NCI-H2171 (cell line): ENCODE results near the gene RAB11FIP5.
"Not testable (repeated sequence)": the region's sequence is repeated elsewhere in the genome, so short reads cannot be mapped to it uniquely, and the experiment has no call there.

ENCODE experiments used
- DNase-seq: peaks from one replicate; lab custom pipeline; 2025; lab: John Stamatoyannopoulos, UW

The RAB11FIP5 gene

DNA sequence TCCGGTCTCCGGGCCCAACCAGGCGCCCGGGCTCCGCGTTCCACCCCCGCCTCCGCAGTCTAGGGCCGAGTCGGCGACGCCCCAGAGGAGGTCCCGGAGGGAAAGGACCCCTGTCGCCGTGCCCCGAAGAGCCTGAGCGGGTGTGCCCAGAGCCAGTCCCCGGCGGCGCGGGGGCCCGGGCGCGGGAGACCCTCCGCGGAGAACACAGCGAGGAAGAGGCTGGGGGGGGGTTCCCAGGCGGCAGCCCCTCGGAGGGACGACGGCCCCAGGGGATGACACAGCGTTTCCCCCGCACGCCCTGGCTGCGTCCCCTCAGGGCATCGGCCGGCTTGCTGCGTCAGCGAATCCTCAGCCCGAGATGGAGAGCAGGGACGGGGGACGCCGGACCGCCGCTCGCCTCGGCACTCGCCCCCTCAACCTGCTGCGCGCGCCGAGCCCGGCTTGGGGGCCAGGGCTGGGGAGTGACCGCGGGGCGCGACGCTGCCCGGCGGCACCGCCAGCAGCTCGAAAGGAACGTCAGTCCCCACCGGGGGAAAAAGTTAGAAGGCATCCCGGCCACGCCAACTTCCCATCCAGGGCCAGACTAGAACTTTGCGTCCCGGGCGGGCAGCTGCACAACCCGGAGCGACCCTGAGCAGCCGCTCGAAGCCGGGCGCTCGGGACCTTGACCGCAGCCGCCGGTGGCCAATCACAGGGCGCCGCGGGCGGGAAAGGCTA, 41.9 kb downstream of the RAB11FIP5 start:
- peak; percentile 24 for DNase-seq

GRCh38 chr2:73069855-73070642, 42.7 kb downstream of the RAB11FIP5 start:
- DNase-seq: no peak

GRCh38 chr2:73069041-73069854, 43.5 kb downstream of the RAB11FIP5 start:
- DNase-seq: no peak

GRCh38 chr2:73068147-73068546, 44.6 kb downstream of the RAB11FIP5 start:
- no peak for DNase-seq

GRCh38 chr2:73067043-73067442, 45.7 kb downstream of the RAB11FIP5 start:
- no peak for DNase-seq

DNA sequence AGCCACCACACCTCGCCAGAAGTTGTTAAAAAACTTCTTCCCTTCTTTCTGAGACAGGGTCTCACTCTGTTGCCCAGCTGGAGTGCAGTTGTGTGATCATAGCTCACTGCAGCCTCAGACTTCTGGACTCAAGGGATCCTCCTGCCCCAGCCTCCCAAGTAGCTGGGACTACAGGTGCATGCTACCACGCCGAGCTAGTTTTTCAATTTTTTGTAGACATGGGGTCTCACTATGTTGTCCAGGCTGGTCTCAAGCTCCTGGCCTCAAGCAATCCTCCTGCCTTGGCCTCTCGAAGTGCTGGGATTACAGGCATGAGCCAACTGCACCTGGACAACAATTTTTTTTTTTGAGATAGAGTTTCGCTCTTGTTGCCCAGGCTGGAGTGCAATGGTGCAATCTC, 47.7 kb downstream of the RAB11FIP5 start:
- DNase-seq: not testable (repeated sequence)

GRCh38 chr2:73063909-73064875, 48.6 kb downstream of the RAB11FIP5 start:
- DNase-seq: peak; percentile 35

- no peak for DNase-seq
Observed at GRCh38 chr2:73063472-73063871, 49.3 kb downstream of the RAB11FIP5 start.

DNA sequence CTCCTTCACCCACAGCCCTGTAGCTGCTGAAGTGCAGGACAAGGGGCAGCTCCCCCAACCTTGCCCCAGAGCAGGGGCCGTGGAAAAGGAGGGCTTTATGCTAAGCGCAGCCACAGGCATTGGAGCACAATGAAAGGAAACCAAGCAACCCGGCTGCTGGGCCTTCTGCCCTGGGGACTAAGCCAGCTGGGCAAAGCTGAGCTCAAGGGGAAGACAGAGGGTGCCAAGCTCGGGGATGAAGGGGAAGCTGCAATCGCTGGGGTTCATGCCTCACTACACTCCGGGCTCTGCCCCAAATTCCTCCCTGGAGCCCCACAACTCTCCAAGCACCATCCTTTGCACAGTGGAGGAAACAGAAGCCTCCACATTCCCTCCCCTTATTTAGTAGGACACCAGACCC, 53.6 kb downstream of the RAB11FIP5 start:
- no peak for DNase-seq

- no peak for DNase-seq
Observed at GRCh38 chr2:73054980-73055379, 57.8 kb downstream of the RAB11FIP5 start.

GRCh38 chr2:73053316-73054114, 59.2 kb downstream of the RAB11FIP5 start:
- DNase-seq: no peak

DNA sequence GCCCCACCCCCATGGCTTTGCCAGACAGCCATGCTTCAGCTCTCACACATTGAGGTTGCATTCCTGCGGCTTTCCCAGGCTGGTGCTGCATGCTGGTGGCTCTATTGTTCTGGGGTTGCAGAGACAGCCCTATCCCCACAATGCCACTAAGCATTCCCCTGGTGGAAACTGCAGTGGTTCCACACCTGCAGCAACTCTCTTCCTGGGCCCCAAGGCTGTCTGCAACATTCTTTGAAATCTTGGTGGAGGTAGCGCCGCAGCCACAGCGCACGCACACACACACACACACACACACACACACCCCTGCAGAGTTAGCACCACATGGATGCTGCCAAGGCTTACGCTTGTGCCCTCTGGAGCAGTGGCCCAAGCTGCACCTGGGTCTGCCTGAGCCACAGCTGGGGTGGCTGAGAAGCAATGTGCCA, 62.6 kb downstream of the RAB11FIP5 start:
- no peak for DNase-seq

DNA sequence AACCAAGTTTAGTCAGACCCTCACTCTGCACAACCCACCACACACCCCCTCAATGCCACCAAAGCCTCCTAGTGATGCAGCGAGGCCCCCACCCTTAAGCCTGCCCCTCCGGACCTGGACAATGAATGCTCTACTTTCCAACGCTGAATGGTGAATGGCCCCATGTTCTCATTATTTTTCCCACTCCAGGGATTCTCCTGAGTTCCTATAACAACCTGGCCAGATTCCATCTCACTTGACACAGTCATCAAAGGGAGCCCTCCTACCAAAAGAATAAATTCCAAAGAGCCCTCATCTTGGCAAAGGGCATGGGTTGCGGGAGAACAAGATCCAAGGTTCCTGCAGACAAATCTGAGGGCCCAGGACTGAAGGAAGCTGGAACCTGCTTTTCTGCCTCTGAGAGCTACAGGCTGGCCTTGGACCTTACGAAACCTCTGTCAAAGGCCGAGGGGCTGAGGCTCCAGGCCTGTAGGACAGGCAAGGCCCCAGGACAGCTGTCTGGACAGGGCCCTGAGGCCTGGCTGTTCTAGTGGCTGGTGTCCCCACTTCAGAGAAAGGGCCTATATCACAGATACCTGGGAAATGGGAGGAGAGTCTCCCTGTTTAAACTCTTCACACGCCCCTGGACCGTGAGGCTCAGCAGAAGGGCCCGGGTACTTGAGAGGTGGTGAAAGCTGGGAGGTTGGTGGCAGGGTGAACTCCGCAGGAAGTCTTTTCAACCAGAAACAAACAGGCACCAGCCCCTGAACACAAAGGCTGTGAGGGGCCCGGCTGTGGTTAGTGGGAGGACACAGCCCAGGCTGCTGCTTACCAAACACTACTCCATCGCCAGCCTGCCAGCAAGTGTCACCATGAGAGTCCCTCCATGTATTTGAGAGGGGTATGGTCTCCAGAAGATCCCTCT, 68.6 kb downstream of the RAB11FIP5 start:
- no peak for DNase-seq

DNA sequence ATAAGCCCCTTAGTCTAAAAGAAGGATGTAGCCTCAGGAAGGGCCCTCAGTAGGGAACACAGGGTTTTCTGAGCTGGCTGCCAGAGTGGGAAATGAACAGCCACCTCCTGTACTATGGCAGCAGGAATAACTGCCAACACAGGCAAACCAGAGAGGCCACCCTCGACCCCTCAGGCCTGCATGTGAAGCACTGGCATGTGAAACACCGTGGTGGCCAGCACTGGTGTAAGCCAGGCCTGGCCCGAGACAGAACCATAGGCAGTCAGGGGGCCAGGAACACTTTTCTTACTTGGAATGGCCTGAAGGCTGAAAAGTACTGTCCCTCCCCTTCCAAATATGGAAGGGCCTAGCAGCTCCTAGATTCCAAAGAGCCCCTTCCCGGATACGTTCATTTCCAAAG, 69.5 kb downstream of the RAB11FIP5 start:
- no peak for DNase-seq

DNA sequence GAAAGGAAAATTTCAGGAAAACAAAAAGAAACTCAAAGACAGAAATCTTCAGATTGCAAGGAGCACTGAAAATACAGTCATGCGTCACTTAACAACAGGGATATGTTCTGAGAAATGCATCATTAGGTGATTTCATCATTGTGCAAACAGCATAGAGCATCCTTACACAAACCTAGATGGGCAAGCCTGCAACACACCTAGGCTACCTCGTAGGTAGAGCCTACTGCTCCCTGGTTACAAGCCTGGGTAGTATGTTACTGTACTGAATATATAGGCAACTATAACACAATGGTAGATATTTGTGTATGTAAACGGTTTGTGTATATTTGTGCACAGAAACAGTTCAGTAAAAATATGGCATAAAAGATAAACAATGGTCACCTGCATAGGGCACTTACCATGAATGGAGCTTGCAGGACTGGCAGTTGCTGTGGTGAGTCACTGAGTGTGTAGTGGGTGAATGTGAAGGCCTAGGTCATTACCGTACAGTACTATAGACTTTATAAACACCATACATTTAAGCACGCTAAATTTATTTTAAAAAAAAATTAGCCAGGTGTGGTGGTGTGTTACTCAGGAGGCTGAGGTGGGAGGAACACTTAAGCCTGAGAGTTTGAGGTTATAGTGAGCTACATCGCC, 74.7 kb downstream of the RAB11FIP5 start:
- DNase-seq: no peak

- no peak for DNase-seq
Observed at GRCh38 chr2:73036766-73037165, 76.0 kb downstream of the RAB11FIP5 start.

GRCh38 chr2:73035899-73036711, 76.6 kb downstream of the RAB11FIP5 start:
- no peak for DNase-seq
